ENCODE results near the gene USP26. TPM values are rescaled to one million over a fixed set of nuclear protein-coding genes. Genes with fewer than 3 reads are reported as not detected.
"Not testable (repeated sequence)": the region's sequence is repeated elsewhere in the genome, so short reads cannot be mapped to it uniquely, and the experiment has no call there.

Gene USP26
- total RNA-seq, 1 donor from 2014 or later: not detected

GRCh38 chrX:133046601-133047000 is 50.3 kb downstream of the USP26 start:
- no peak for TF ChIP-seq CTCF (IDR thresholded peaks at IDR 0.05; ENCODE audit: insufficient read depth, low read length, poor library complexity, severe bottlenecking)
- no peak overlapping the region for H3K4me3 ChIP-seq (ENCODE audit: low read depth, low read length)
- DNase-seq (ENCODE audit: low read depth): no peak
- H3K36me3 ChIP-seq (ENCODE audit: control insufficient read depth, insufficient read depth, low read length): no peaks in the 10 kb centered on the region
- H3K27me3 ChIP-seq (ENCODE audit: control insufficient read depth, insufficient read depth, low read length): no peaks in the 10 kb centered on the region

- H3K27me3 ChIP-seq (ENCODE audit: control insufficient read depth, insufficient read depth, low read length): no peaks in the 10 kb centered on the region
- H3K4me3 ChIP-seq (ENCODE audit: low read depth, low read length): no peak overlapping the region
- TF ChIP-seq CTCF (IDR thresholded peaks at IDR 0.05; ENCODE audit: insufficient read depth, low read length, poor library complexity, severe bottlenecking): peak; percentile 43
- H3K36me3 ChIP-seq (ENCODE audit: control insufficient read depth, insufficient read depth, low read length): no peaks in the 10 kb centered on the region
- DNase-seq (ENCODE audit: low read depth): no peak
Measured at GRCh38 chrX:133045986-133046385, 50.9 kb downstream of the USP26 start.

GRCh38 chrX:133044145-133044786 is 52.6 kb downstream of the USP26 start:
- not testable (repeated sequence) for H3K4me3 ChIP-seq (ENCODE audit: low read depth, low read length); DNase-seq (ENCODE audit: low read depth); H3K27me3 ChIP-seq (ENCODE audit: control insufficient read depth, insufficient read depth, low read length); H3K36me3 ChIP-seq (ENCODE audit: control insufficient read depth, insufficient read depth, low read length)

- DNase-seq (ENCODE audit: low read depth): no peak
- Histone ChIP-seq H3K36me3 (ENCODE audit: control insufficient read depth, insufficient read depth, low read length) (no peaks in the 10 kb centered on the region), H3K27me3 (ENCODE audit: control insufficient read depth, insufficient read depth, low read length) (no peaks in the 10 kb centered on the region), H3K4me3 (ENCODE audit: low read depth, low read length) (no peak overlapping the region)
- TF ChIP-seq CTCF (IDR thresholded peaks at IDR 0.05; ENCODE audit: insufficient read depth, low read length, poor library complexity, severe bottlenecking): no peak
Measured at GRCh38 chrX:133042260-133042659, 54.6 kb downstream of the USP26 start.

- Histone ChIP-seq H3K27me3 (ENCODE audit: control insufficient read depth, insufficient read depth, low read length) (no peaks in the 10 kb centered on the region), H3K4me3 (ENCODE audit: low read depth, low read length) (no peak overlapping the region), H3K36me3 (ENCODE audit: control insufficient read depth, insufficient read depth, low read length) (no peaks in the 10 kb centered on the region)
- TF ChIP-seq CTCF (IDR thresholded peaks at IDR 0.05; ENCODE audit: insufficient read depth, low read length, poor library complexity, severe bottlenecking): no peak
- DNase-seq (ENCODE audit: low read depth): no peak
Measured at GRCh38 chrX:133033010-133033409, 63.9 kb downstream of the USP26 start.

- TF ChIP-seq CTCF (IDR thresholded peaks at IDR 0.05; ENCODE audit: insufficient read depth, low read length, poor library complexity, severe bottlenecking): no peak
- no peaks in the 10 kb centered on the region for H3K36me3 ChIP-seq (ENCODE audit: control insufficient read depth, insufficient read depth, low read length)
- no peak overlapping the region for H3K4me3 ChIP-seq (ENCODE audit: low read depth, low read length)
- no peak for DNase-seq (ENCODE audit: low read depth)
- no peaks in the 10 kb centered on the region for H3K27me3 ChIP-seq (ENCODE audit: control insufficient read depth, insufficient read depth, low read length)
Measured at GRCh38 chrX:133018229-133018628, 78.7 kb downstream of the USP26 start.
